Brain microvascular endothelial cell (primary cell): ENCODE data around the gene AMOTL1.

ENCODE experiments used
- DNase-seq: peaks from one replicate; pipeline ENCODE4 v3.0.0-alpha.2; 2020
- H3K27ac ChIP-seq: fragments of 250-450 bp; sonication (Bioruptor Pico); 2 replicates; pipeline ENCODE4 v1.5.1; 2020; ENCODE audit warnings: mild to moderate bottlenecking, moderate library complexity
- H3K27me3 ChIP-seq: fragments of 250-450 bp; sonication (Bioruptor Pico); replicated peaks from 2 replicates; pipeline ENCODE4 v1.5.1; 2020; ENCODE audit warnings: mild to moderate bottlenecking
- H3K36me3 ChIP-seq: fragments of 250-450 bp; sonication (Bioruptor Pico); replicated peaks from 2 replicates; pipeline ENCODE4 v1.5.1; 2020; ENCODE audit warnings: mild to moderate bottlenecking
- H3K4me3 ChIP-seq: 2 replicates; pipeline ENCODE4 v1.5.1; 2011; ENCODE audit warnings: low read depth, mild to moderate bottlenecking, control low read depth, low read length, moderate library complexity
- CTCF ChIP-seq: IDR thresholded peaks from 2 replicates; pipeline ENCODE4 v1.5.1; 2011; ENCODE audit warnings: low read depth, mild to moderate bottlenecking, moderate library complexity, low read length, control low read depth, inconsistent platforms; ENCODE audit errors: missing control alignments
- in situ Hi-C: cut with HindIII; loops from 2 replicates; pipeline ENCODE4 v1.10.0; 2017; ENCODE audit warnings: low sequenced_read_pairs, low pct_ligation_motif_present

AMOTL1 gene

GRCh38 chr11:94869186-94869585 is 101.0 kb downstream of the AMOTL1 start:
- DNase-seq: no peak
- TF ChIP-seq CTCF: no peak
- in situ Hi-C loops: no loop called here
- peaks cover 84% of the 10 kb centered on the region for H3K36me3 ChIP-seq
- H3K27ac ChIP-seq: no peak overlapping the region
- H3K27me3 ChIP-seq: no peaks in the 10 kb centered on the region
- H3K4me3 ChIP-seq: no peak overlapping the region

- H3K4me3 ChIP-seq: no peak overlapping the region
- H3K27me3 ChIP-seq: no peaks in the 10 kb centered on the region
- TF ChIP-seq CTCF: no peak
- DNase-seq: no peak
- peaks cover 82% of the 10 kb centered on the region for H3K36me3 ChIP-seq
- in situ Hi-C loops: no loop called here
- no peak overlapping the region for H3K27ac ChIP-seq
Observed at GRCh38 chr11:94870422-94870821, 102.3 kb downstream of the AMOTL1 start.

DNA sequence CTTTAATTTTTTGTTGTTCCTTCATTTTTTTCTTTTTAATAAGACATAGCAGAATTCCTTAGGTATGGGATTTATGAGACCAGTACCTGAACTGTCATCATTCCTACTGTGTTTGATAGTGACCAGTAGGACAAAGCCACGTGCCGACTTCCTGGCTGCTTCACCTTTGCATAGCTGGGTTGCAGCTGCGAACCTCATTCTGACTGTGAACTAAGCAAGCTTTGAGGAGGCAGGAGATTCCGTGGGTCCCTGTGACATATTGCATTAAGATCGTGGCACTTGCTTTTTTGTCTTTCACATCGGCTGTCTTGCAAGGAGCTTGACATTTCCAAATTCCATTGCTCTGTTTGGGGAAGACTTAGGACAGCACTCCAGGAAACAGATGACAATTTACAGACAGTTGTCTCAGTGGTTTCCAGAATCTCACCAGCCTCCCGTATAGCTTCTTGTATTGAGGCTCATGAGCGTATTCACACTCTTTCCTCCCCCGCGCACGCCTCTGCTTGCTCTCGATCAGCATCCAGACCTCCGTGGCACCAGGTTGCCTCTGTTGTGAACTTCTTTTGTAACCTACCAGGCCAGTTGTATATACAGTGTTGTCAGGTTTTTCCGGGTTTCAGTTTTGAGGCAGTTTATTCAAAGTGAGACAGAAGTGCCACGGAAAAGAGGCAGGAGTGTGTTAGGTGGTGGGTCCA is 103.5 kb downstream of the AMOTL1 start:
- Histone ChIP-seq H3K27ac (no peak overlapping the region), H3K4me3 (no peak overlapping the region), H3K36me3 (peaks cover 81% of the 10 kb centered on the region), H3K27me3 (no peaks in the 10 kb centered on the region)
- no peak for TF ChIP-seq CTCF
- in situ Hi-C loops: no loop called here
- DNase-seq: no peak

DNA sequence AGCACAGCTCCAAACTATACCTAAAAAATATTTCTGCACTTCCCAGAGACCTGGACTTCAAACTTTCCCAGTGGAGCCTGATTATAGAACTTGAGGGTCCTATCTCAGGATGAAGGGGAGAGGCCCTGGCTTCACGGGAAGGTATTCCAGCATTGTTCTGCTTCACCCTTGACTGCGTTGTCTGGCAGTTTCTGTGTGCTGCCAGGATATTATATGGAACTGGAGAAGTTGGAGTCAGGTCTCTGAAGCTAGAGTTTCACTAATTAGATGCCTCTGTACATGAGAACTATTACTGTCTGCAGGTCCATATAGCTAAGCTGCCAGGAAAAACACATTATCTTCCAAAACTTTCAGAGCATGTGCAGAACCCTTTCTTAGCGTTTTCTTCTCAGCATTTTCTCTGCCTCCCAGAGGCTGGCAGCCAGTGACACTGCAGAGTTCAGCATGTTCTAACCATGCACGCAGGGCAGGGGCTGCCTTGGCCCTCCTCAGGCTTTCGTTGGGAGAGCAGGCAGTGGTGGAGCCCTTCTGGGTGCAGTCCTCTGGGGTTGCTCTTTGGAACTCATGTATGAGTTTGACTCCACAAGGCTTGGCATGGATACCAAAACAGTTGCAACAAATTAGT is 105.9 kb downstream of the AMOTL1 start:
- no peak for DNase-seq
- no peaks in the 10 kb centered on the region for H3K27me3 ChIP-seq

DNA sequence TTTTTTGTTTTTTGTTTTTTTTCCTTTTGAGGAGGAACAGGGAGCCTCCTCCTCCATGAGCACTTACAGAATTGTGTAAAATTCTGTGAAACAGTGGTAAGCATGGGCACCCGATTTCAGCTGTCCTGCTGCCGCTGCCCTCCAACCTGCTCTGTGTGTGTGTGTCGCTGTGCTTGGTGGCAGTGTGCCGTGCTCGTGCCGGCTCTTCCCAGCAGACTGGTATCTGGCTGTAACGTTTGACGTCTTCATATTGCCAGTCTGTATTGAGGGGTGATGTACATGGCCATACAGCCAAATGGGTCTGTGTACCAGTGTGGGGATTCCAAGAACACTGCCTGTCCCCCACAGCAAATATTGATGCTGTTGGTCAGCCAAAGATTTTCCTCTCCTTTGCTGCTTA is 108.1 kb downstream of the AMOTL1 start:
- TF ChIP-seq CTCF: no peak
- peaks cover 71% of the 10 kb centered on the region for H3K36me3 ChIP-seq
- no peak for DNase-seq
- peak overlapping the region; percentile 94 for H3K27ac ChIP-seq
- no peak overlapping the region for H3K4me3 ChIP-seq
- in situ Hi-C loops: no loop called here
- no peaks in the 10 kb centered on the region for H3K27me3 ChIP-seq

More for the DNA sequence above, 105.9 kb downstream of the AMOTL1 start:
- Histone ChIP-seq H3K27ac (no peak overlapping the region), H3K36me3 (peaks cover 79% of the 10 kb centered on the region), H3K4me3 (no peak overlapping the region)
- in situ Hi-C loops: no loop called here
- TF ChIP-seq CTCF: no peak
